HepG2 (cell line): Measurements from ENCODE around the gene GAREM2. TPM values are rescaled to one million over a fixed set of nuclear protein-coding genes. Genes with fewer than 3 reads are reported as not detected.

Experiments
- ATAC-seq: fragments of 200-7000 bp; cut with Tn5 transposase; 3 replicates; pipeline ENCODE4 v1.9.1; 2020; ENCODE audit warnings: mild to moderate bottlenecking, moderate library complexity
- BruUV-seq: library from RNA; stranded (reverse); fragments of 400-500 nt; replicated peaks from 2 replicates; lab custom pipeline; 2021; lab: Mats Ljungman, UMichigan
- CTCF ChIA-PET: fragments of 300-600 bp; formaldehyde crosslinking; extraction: SDS; loops from one replicate; lab custom pipeline; 2021; ENCODE audit warnings: low total read pairs, inconsistent platforms, low intra/inter-chr PET ratio; lab: Yijun Ruan, JAX
- POLR2A ChIA-PET: fragments of 350-600 bp; sonication (Branson Sonifier 250); formaldehyde crosslinking; loops from one replicate; lab custom pipeline; 2020; ENCODE audit warnings: antibody characterized with exemption, inconsistent platforms; lab: Yijun Ruan, JAX
- DNase-seq: peaks from one replicate; pipeline ENCODE4 v3.0.0-alpha.2; 2015; ENCODE audit warnings: low spot score
- FAIRE-seq: peaks from 3 replicates; lab custom pipeline; 2011; peaks lifted over from hg19 to GRCh38; lab: Jason Lieb, UNC
- H2AFZ ChIP-seq: one replicate; pipeline ENCODE4 v1.6.1; 2011; ENCODE audit warnings: low read length, inconsistent platforms
- H3K27ac ChIP-seq: fragments of 300-600 bp; 3 replicates; pipeline ENCODE4 v1.8.0; 2011; ENCODE audit warnings: mixed run types, mild to moderate bottlenecking, mixed read lengths, low read length, inconsistent platforms; ENCODE audit not compliant: insufficient read depth; ENCODE audit errors: extremely low read length
- H3K27me3 ChIP-seq, 2 experiments: fragments of 200-600 bp in 1 of 2; 2 replicates in 1 of 2; 3 replicates in 1 of 2; pipeline versions ENCODE4 v1.6.0 to v1.8.0; 2011; ENCODE audit warnings: low read length in 2 of 2, mild to moderate bottlenecking in 2 of 2, moderate library complexity in 2 of 2, inconsistent platforms in 1 of 2; ENCODE audit not compliant: insufficient read depth in 2 of 2, control insufficient read depth in 1 of 2
- H3K36me3 ChIP-seq, 2 experiments: fragments of 200-600 bp in 1 of 2; replicated peaks in 1 of 2; 2 replicates in 1 of 2; 3 replicates in 1 of 2; pipeline versions ENCODE4 v1.5.1 to v1.8.0; 2011; ENCODE audit warnings: low read length in 2 of 2, inconsistent platforms in 1 of 2; ENCODE audit not compliant: insufficient read depth in 2 of 2, control insufficient read depth in 1 of 2
- H3K4me1 ChIP-seq: 2 replicates; pipeline ENCODE4 v1.5.1; 2012; ENCODE audit warnings: low read length, inconsistent platforms; ENCODE audit not compliant: insufficient read depth
- H3K4me2 ChIP-seq: 2 replicates; pipeline ENCODE4 v1.6.0; 2011; ENCODE audit warnings: low read depth, low read length, inconsistent platforms
- H3K4me3 ChIP-seq, 3 experiments: fragments of 200-600 bp in 1 of 3; sonication (generic), shearing (Covaris generic) in 1 of 3; replicated peaks in 1 of 3; 2 replicates each; pipeline ENCODE4 v1.5.1; 2011 to 2016; ENCODE audit warnings: low read length in 3 of 3, inconsistent platforms in 2 of 3, low read depth in 2 of 3, mild to moderate bottlenecking in 2 of 3, control low read depth in 1 of 3, mixed read lengths in 1 of 3; ENCODE audit not compliant: insufficient read depth in 1 of 3
- H3K79me2 ChIP-seq: one replicate; pipeline ENCODE4 v1.6.1; 2011; ENCODE audit warnings: low read length, inconsistent platforms; ENCODE audit not compliant: insufficient read depth
- H3K9ac ChIP-seq: 2 replicates; pipeline ENCODE4 v1.6.0; 2011; ENCODE audit warnings: mild to moderate bottlenecking, low read depth, low read length, inconsistent platforms; ENCODE audit not compliant: insufficient read depth
- H3K9me3 ChIP-seq: 2 replicates; pipeline ENCODE4 v1.5.1; 2012; ENCODE audit warnings: mild to moderate bottlenecking, low read length
- H4K20me1 ChIP-seq: 2 replicates; pipeline ENCODE4 v1.6.0; 2011; ENCODE audit warnings: inconsistent platforms, mild to moderate bottlenecking, low read length, moderate library complexity; ENCODE audit not compliant: insufficient read depth
- FIP1L1 ChIP-seq: fragments of 200-400 bp; formaldehyde crosslinking; IDR thresholded peaks from 2 replicates; pipeline ENCODE4 v1.6.1; 2018; ENCODE audit warnings: low read depth, mild to moderate bottlenecking, low read length, moderate library complexity, borderline replicate concordance; ENCODE audit not compliant: insufficient read depth
- HOMEZ ChIP-seq: IDR thresholded peaks from 2 replicates; pipeline ENCODE4 v1.6.1; 2016; ENCODE audit warnings: low read depth
- KMT2B ChIP-seq: IDR thresholded peaks from 2 replicates; pipeline ENCODE4 v1.6.1; 2016; ENCODE audit warnings: missing genetic modification reagents, missing compliant biosample characterization
- PRPF4 ChIP-seq: fragments of 200-400 bp; formaldehyde crosslinking; IDR thresholded peaks from 2 replicates; pipeline ENCODE4 v1.6.1; 2016; ENCODE audit warnings: low read length, low read depth; ENCODE audit not compliant: poor library complexity, severe bottlenecking
- SIX4 ChIP-seq: sonication (generic); formaldehyde crosslinking; IDR thresholded peaks from 2 replicates; pipeline ENCODE4 v1.4.0; 2020; ENCODE audit warnings: missing genetic modification reagents
- SMARCE1 ChIP-seq: fragments of 450-650 bp; IDR thresholded peaks from 2 replicates; pipeline ENCODE4 v1.6.1; 2017; ENCODE audit warnings: borderline replicate concordance
- SMYD3 ChIP-seq: sonication (generic); formaldehyde crosslinking; IDR thresholded peaks from 2 replicates; pipeline ENCODE4 v1.8.1; 2023; ENCODE audit warnings: mild to moderate bottlenecking, missing genetic modification reagents
- ZNF124 ChIP-seq: sonication (generic); formaldehyde crosslinking; IDR thresholded peaks from 2 replicates; pipeline ENCODE4 v1.4.0; 2020; ENCODE audit warnings: missing genetic modification reagents
- ZNF335 ChIP-seq: sonication (generic); formaldehyde crosslinking; IDR thresholded peaks from 2 replicates; pipeline ENCODE4 v1.4.0; 2020; ENCODE audit warnings: missing genetic modification reagents
- ZNF432 ChIP-seq: sonication (generic); formaldehyde crosslinking; IDR thresholded peaks from 2 replicates; pipeline ENCODE4 v1.5.0; 2020; ENCODE audit warnings: missing genetic modification reagents, mild to moderate bottlenecking, borderline replicate concordance
- WGBS: methylation state at CpG from one replicate; pipeline ENCODE4 v1.1.6; 2017; ENCODE audit warnings: low lambda C conversion rate; 5-methylcytosine and 5-hydroxymethylcytosine counted together
- in situ Hi-C: cut with HindIII; loops from 2 replicates; pipeline ENCODE4 v1.10.0; 2017; ENCODE audit warnings: low pct_unique_long_range_greater_than_20kb; ENCODE audit not compliant: extremely low pct_ligation_motif_present
- intact Hi-C: fragments of 100-400 bp; cut with micrococcal nuclease; formaldehyde crosslinking; loops from one replicate; pipeline ENCODE4 v1.10.0; 2022; ENCODE audit not compliant: unreplicated experiment
- polyA plus RNA-seq, 8 experiments: library from polyadenylated mRNA; depleted of rRNA in 3 of 8; stranded (reverse) in 7 of 8; unstranded in 1 of 8; fragments of >200 nt; fragmentation: Illumina TruSeq in 4 of 8; extraction: Trizol in 4 of 8; gene quantifications; 2 replicates each; pipeline versions ENCODE4 v1.2.1 to v1.2.3, GENCODE V29; 2011 to 2016; ENCODE audit warnings: low read depth in 4 of 8, missing spikeins in 1 of 8, mixed read lengths in 1 of 8; ENCODE audit not compliant: insufficient read depth in 1 of 8
- total RNA-seq, 5 experiments: library from RNA; depleted of rRNA; stranded (reverse); fragments of >200 nt; fragmentation: Illumina TruSeq; extraction: Trizol; gene quantifications; 2 replicates each; pipeline ENCODE4 v1.2.3, GENCODE V29; 2016; ENCODE audit warnings: low read depth in 1 of 5
- TF ChIP-seq, protein P1 (sequence below): sonication (generic); formaldehyde crosslinking; IDR thresholded peaks from 2 replicates; pipeline ENCODE4 v1.8.1; 2023; ENCODE audit warnings: mild to moderate bottlenecking, missing genetic modification reagents
- TF ChIP-seq, protein P2 (sequence below): sonication (generic); formaldehyde crosslinking; IDR thresholded peaks from 2 replicates; pipeline ENCODE4 v1.4.0; 2020; ENCODE audit warnings: missing genetic modification reagents, borderline replicate concordance
- TF ChIP-seq, protein P3 (sequence below): sonication (generic); formaldehyde crosslinking; IDR thresholded peaks from 2 replicates; pipeline ENCODE4 v1.4.0; 2020; ENCODE audit warnings: missing genetic modification reagents

GAREM2 gene
- total and polyA plus RNA-seq, 2 of the 13 experiments (the other 11 are each of a cell fraction or from before 2014, with no cell fraction given) = 0.29 to 0.38 TPM

GRCh38 chr2:26169681-26170414 is 3.0 kb upstream of the GAREM2 start (continued):
- TF ChIP-seq PRPF4 = no peak
- no peak for TF ChIP-seq SMYD3 (CRISPR knock-in tag)
- TF ChIP-seq FIP1L1 = no peak
- TF ChIP-seq ZNF335 (CRISPR knock-in tag) = no peak
- no peak for TF ChIP-seq ZNF124

GRCh38 chr2:26170795-26171194 is 2.1 kb upstream of the GAREM2 start:
- FAIRE-seq = peak; percentile 15
- 30% methylated on average over 9 of the region's 9 CpGs for WGBS
- peak overlapping the region; percentile 14 for H3K4me2 ChIP-seq
- ChIA-PET CTCF (no interaction called here), POLR2A (no interaction called here)
- no peaks in the 10 kb centered on the region for H3K79me2 ChIP-seq
- peak; percentile 49 for ATAC-seq
- peaks cover 14% of the 10 kb centered on the region for H3K4me1 ChIP-seq
- H4K20me1 ChIP-seq = no peaks in the 10 kb centered on the region; the same call in 1 of the 2 replicates
- no peaks in the 10 kb centered on the region for H3K36me3 ChIP-seq
- H3K9me3 ChIP-seq = no peaks in the 10 kb centered on the region
- BruUV-seq = no TSS peak
- H3K27me3 ChIP-seq = peaks cover 11 to 42% of the 10 kb centered on the region in 2 experiments
- no peak overlapping the region for H2AFZ ChIP-seq
- H3K9ac ChIP-seq = no peak overlapping the region
- no peak for DNase-seq
- in situ Hi-C loops = no loop called here
- intact Hi-C loops = loop anchor here (5.0 kb wide), 1 partner anchor 157 kb away; no protein-coding TSS in a partner anchor
- no peak overlapping the region; a peak in 1 of 6 replicates for H3K4me3 ChIP-seq
- no peak overlapping the region for H3K27ac ChIP-seq
- no peak for TF ChIP-seq HOMEZ (CRISPR knock-in tag)
- TF ChIP-seq, protein P1, sequence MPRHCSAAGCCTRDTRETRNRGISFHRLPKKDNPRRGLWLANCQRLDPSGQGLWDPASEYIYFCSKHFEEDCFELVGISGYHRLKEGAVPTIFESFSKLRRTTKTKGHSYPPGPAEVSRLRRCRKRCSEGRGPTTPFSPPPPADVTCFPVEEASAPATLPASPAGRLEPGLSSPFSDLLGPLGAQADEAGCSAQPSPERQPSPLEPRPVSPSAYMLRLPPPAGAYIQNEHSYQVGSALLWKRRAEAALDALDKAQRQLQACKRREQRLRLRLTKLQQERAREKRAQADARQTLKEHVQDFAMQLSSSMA (CRISPR knock-in tag) = no peak
- TF ChIP-seq, protein P2, sequence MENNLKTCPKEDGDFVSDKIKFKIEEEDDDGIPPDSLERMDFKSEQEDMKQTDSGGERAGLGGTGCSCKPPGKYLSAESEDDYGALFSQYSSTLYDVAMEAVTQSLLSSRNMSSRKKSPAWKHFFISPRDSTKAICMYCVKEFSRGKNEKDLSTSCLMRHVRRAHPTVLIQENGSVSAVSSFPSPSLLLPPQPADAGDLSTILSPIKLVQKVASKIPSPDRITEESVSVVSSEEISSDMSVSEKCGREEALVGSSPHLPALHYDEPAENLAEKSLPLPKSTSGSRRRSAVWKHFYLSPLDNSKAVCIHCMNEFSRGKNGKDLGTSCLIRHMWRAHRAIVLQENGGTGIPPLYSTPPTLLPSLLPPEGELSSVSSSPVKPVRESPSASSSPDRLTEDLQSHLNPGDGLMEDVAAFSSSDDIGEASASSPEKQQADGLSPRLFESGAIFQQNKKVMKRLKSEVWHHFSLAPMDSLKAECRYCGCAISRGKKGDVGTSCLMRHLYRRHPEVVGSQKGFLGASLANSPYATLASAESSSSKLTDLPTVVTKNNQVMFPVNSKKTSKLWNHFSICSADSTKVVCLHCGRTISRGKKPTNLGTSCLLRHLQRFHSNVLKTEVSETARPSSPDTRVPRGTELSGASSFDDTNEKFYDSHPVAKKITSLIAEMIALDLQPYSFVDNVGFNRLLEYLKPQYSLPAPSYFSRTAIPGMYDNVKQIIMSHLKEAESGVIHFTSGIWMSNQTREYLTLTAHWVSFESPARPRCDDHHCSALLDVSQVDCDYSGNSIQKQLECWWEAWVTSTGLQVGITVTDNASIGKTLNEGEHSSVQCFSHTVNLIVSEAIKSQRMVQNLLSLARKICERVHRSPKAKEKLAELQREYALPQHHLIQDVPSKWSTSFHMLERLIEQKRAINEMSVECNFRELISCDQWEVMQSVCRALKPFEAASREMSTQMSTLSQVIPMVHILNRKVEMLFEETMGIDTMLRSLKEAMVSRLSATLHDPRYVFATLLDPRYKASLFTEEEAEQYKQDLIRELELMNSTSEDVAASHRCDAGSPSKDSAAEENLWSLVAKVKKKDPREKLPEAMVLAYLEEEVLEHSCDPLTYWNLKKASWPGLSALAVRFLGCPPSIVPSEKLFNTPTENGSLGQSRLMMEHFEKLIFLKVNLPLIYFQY (CRISPR knock-in tag) = peak; percentile 65; the same call in 1 of the 2 replicates
- no peak for TF ChIP-seq KMT2B
- no peak for TF ChIP-seq SMARCE1
- no peak for TF ChIP-seq SIX4 (CRISPR knock-in tag)
- TF ChIP-seq, protein P3, sequence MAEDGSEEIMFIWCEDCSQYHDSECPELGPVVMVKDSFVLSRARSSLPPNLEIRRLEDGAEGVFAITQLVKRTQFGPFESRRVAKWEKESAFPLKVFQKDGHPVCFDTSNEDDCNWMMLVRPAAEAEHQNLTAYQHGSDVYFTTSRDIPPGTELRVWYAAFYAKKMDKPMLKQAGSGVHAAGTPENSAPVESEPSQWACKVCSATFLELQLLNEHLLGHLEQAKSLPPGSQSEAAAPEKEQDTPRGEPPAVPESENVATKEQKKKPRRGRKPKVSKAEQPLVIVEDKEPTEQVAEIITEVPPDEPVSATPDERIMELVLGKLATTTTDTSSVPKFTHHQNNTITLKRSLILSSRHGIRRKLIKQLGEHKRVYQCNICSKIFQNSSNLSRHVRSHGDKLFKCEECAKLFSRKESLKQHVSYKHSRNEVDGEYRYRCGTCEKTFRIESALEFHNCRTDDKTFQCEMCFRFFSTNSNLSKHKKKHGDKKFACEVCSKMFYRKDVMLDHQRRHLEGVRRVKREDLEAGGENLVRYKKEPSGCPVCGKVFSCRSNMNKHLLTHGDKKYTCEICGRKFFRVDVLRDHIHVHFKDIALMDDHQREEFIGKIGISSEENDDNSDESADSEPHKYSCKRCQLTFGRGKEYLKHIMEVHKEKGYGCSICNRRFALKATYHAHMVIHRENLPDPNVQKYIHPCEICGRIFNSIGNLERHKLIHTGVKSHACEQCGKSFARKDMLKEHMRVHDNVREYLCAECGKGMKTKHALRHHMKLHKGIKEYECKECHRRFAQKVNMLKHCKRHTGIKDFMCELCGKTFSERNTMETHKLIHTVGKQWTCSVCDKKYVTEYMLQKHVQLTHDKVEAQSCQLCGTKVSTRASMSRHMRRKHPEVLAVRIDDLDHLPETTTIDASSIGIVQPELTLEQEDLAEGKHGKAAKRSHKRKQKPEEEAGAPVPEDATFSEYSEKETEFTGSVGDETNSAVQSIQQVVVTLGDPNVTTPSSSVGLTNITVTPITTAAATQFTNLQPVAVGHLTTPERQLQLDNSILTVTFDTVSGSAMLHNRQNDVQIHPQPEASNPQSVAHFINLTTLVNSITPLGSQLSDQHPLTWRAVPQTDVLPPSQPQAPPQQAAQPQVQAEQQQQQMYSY = no peak
- no peak for TF ChIP-seq ZNF432 (CRISPR knock-in tag)
